Hepatocyte (in vitro differentiated cells): Measurements from ENCODE around the gene MAP6.

Experiments
- CTCF ChIP-seq: fragments of 200-600 bp; sonication (generic); IDR thresholded peaks from 2 replicates; pipeline ENCODE4 v1.5.1; 2016; ENCODE audit warnings: antibody characterized with exemption, mild to moderate bottlenecking; ENCODE audit not compliant: poor library complexity
- EZH2phosphoT487 ChIP-seq: fragments of 200-600 bp; sonication (generic); IDR thresholded peaks from one replicate; pipeline ENCODE4 v1.6.1; 2018; ENCODE audit warnings: antibody characterized with exemption, mild to moderate bottlenecking, low read depth, moderate library complexity; ENCODE audit not compliant: unreplicated experiment, severe bottlenecking

GRCh38 chr11:75589933-75590332 lies 78.9 kb downstream of the MAP6 start:
- TF ChIP-seq EZH2phosphoT487: no peak
- TF ChIP-seq CTCF: no peak
